HAP-1 (cell line): Measurements from ENCODE around the gene FXYD2.

ENCODE experiments used
- DNase-seq, 2 experiments: peaks; one replicate each; pipeline ENCODE4 v3.0.0-alpha.2; 2016 to 2020; ENCODE audit warnings: low spot score in 2 of 2
- H3K27me3 ChIP-seq: fragments of 250-450 bp; sonication (Bioruptor Pico); 2 replicates; pipeline ENCODE4 v1.5.1; 2020; ENCODE audit warnings: low read depth, mild to moderate bottlenecking, moderate library complexity
- H3K36me3 ChIP-seq: fragments of 250-450 bp; sonication (Bioruptor Pico); replicated peaks from 2 replicates; pipeline ENCODE4 v1.5.1; 2020; ENCODE audit warnings: mild to moderate bottlenecking
- H3K4me1 ChIP-seq: fragments of 250-450 bp; sonication (Bioruptor Pico); 2 replicates; pipeline ENCODE4 v1.5.1; 2020; ENCODE audit warnings: mild to moderate bottlenecking
- H3K4me3 ChIP-seq: fragments of 250-450 bp; sonication (Bioruptor Pico); 2 replicates; pipeline ENCODE4 v1.5.1; 2020; ENCODE audit warnings: mild to moderate bottlenecking, moderate library complexity
- H3K9me3 ChIP-seq: fragments of 250-450 bp; sonication (Bioruptor Pico); 2 replicates; pipeline ENCODE4 v1.5.1; 2020; ENCODE audit warnings: mild to moderate bottlenecking, moderate library complexity
- in situ Hi-C: fragments of 300-500 bp; cut with MboI; formaldehyde crosslinking; loops from 3 replicates; pipeline ENCODE4 v1.14.3; 2020; ENCODE audit warnings: low sequenced_read_pairs, inconsistent platforms, mixed read lengths

FXYD2 gene

GRCh38 chr11:117805045-117805444 lies 19.5 kb downstream of the FXYD2 start:
- peaks cover 10% of the 10 kb centered on the region for H3K27me3 ChIP-seq
- H3K36me3 ChIP-seq, result no peaks in the 10 kb centered on the region
- in situ Hi-C loops, result loop anchor here (5.0 to 10.0 kb wide), 2 partner anchors 250 to 383 kb away; no protein-coding TSS in a partner anchor
- H3K4me3 ChIP-seq, result no peak overlapping the region
- no peak for DNase-seq
- no peaks in the 10 kb centered on the region for H3K4me1 ChIP-seq
- no peaks in the 10 kb centered on the region for H3K9me3 ChIP-seq

GRCh38 chr11:117803896-117804295 lies 20.6 kb downstream of the FXYD2 start:
- Histone ChIP-seq H3K27me3 (peaks cover 20% of the 10 kb centered on the region), H3K36me3 (no peaks in the 10 kb centered on the region), H3K4me1 (no peaks in the 10 kb centered on the region), H3K4me3 (no peak overlapping the region), H3K9me3 (no peaks in the 10 kb centered on the region)
- in situ Hi-C loops, result loop anchor here (10.0 kb wide), 1 partner anchor 251 kb away; no protein-coding TSS in a partner anchor
- no peak for DNase-seq

- H3K4me1 ChIP-seq, result no peaks in the 10 kb centered on the region
- no peaks in the 10 kb centered on the region for H3K9me3 ChIP-seq
- no peak for DNase-seq
- H3K36me3 ChIP-seq, result no peaks in the 10 kb centered on the region
- peaks cover 50% of the 10 kb centered on the region for H3K27me3 ChIP-seq
- no peak overlapping the region for H3K4me3 ChIP-seq
- in situ Hi-C loops, result loop anchor here (10.0 kb wide), 1 partner anchor 255 kb away; no protein-coding TSS in a partner anchor
Measured at GRCh38 chr11:117799634-117800033, 24.9 kb downstream of the FXYD2 start.

GRCh38 chr11:117796872-117797529 lies 27.5 kb downstream of the FXYD2 start, which contains the start of gene DSCAML1:
Gene DSCAML1, minus strand, starts transcription at chr11:117797216. Its CDS starts 137 bp downstream, at chr11:117797079.
- no peak within 1 kb of the TSS for H3K4me3 ChIP-seq
- DNase-seq, result no peak
- H3K4me1 ChIP-seq, result no peaks in the 10 kb centered on the region
- in situ Hi-C loops, result no loop called here
- no peaks in the 10 kb centered on the region for H3K9me3 ChIP-seq
- no peaks in the 10 kb centered on the region for H3K36me3 ChIP-seq
- peaks cover 60% of the 10 kb centered on the region for H3K27me3 ChIP-seq

- no peaks in the 10 kb centered on the region for H3K9me3 ChIP-seq
- H3K4me3 ChIP-seq, result no peak overlapping the region
- in situ Hi-C loops, result no loop called here
- no peaks in the 10 kb centered on the region for H3K4me1 ChIP-seq
- H3K27me3 ChIP-seq, result peaks cover 60% of the 10 kb centered on the region
- no peaks in the 10 kb centered on the region for H3K36me3 ChIP-seq
- no peak for DNase-seq
Measured at GRCh38 chr11:117796456-117796871, 28.1 kb downstream of the FXYD2 start.

GRCh38 chr11:117795638-117796455 lies 28.7 kb downstream of the FXYD2 start:
- Histone ChIP-seq H3K4me1 (no peaks in the 10 kb centered on the region), H3K9me3 (no peaks in the 10 kb centered on the region), H3K36me3 (no peaks in the 10 kb centered on the region), H3K4me3 (no peak overlapping the region), H3K27me3 (peaks cover 57% of the 10 kb centered on the region)
- DNase-seq, result no peak
- in situ Hi-C loops, result no loop called here

- H3K4me3 ChIP-seq, result no peak overlapping the region
- no peaks in the 10 kb centered on the region for H3K9me3 ChIP-seq
- H3K4me1 ChIP-seq, result no peaks in the 10 kb centered on the region
- DNase-seq, result no peak
- peaks cover 61% of the 10 kb centered on the region for H3K27me3 ChIP-seq
- no peaks in the 10 kb centered on the region for H3K36me3 ChIP-seq
- in situ Hi-C loops, result no loop called here
Measured at GRCh38 chr11:117794772-117795629, 29.5 kb downstream of the FXYD2 start.

- in situ Hi-C loops, result no loop called here
- no peak overlapping the region for H3K4me3 ChIP-seq
- H3K9me3 ChIP-seq, result no peaks in the 10 kb centered on the region
- no peaks in the 10 kb centered on the region for H3K36me3 ChIP-seq
- peaks cover 53% of the 10 kb centered on the region for H3K27me3 ChIP-seq
- no peak for DNase-seq
- no peaks in the 10 kb centered on the region for H3K4me1 ChIP-seq
Measured at GRCh38 chr11:117794135-117794534, 30.4 kb downstream of the FXYD2 start.

GRCh38 chr11:117793583-117793982 lies 31.0 kb downstream of the FXYD2 start:
- in situ Hi-C loops, result no loop called here

GRCh38 chr11:117792992-117793391 lies 31.6 kb downstream of the FXYD2 start:
- no peak for DNase-seq
- no peak overlapping the region for H3K4me3 ChIP-seq
- H3K4me1 ChIP-seq, result no peaks in the 10 kb centered on the region
- no peaks in the 10 kb centered on the region for H3K9me3 ChIP-seq
- in situ Hi-C loops, result no loop called here
- peaks cover 48% of the 10 kb centered on the region for H3K27me3 ChIP-seq
- no peaks in the 10 kb centered on the region for H3K36me3 ChIP-seq

More at GRCh38 chr11:117793583-117793982, 31.0 kb downstream of the FXYD2 start:
- H3K9me3 ChIP-seq, result no peaks in the 10 kb centered on the region
- DNase-seq, result no peak
- H3K4me3 ChIP-seq, result no peak overlapping the region
- no peaks in the 10 kb centered on the region for H3K36me3 ChIP-seq
- H3K4me1 ChIP-seq, result no peaks in the 10 kb centered on the region
- H3K27me3 ChIP-seq, result peaks cover 52% of the 10 kb centered on the region

GRCh38 chr11:117792241-117792640 lies 32.3 kb downstream of the FXYD2 start:
- in situ Hi-C loops, result no loop called here
- Histone ChIP-seq H3K4me1 (no peaks in the 10 kb centered on the region), H3K4me3 (no peak overlapping the region), H3K27me3 (peaks cover 42% of the 10 kb centered on the region), H3K9me3 (no peaks in the 10 kb centered on the region), H3K36me3 (no peaks in the 10 kb centered on the region)
- DNase-seq, result no peak

- H3K27me3 ChIP-seq, result peaks cover 26% of the 10 kb centered on the region
- in situ Hi-C loops, result no loop called here
- H3K36me3 ChIP-seq, result no peaks in the 10 kb centered on the region
- no peaks in the 10 kb centered on the region for H3K4me1 ChIP-seq
- H3K4me3 ChIP-seq, result no peak overlapping the region
- no peaks in the 10 kb centered on the region for H3K9me3 ChIP-seq
- no peak for DNase-seq
Measured at GRCh38 chr11:117790279-117790678, 34.3 kb downstream of the FXYD2 start.

- H3K4me3 ChIP-seq, result no peak overlapping the region
- no peaks in the 10 kb centered on the region for H3K36me3 ChIP-seq
- DNase-seq, result no peak
- H3K27me3 ChIP-seq, result peaks cover 20% of the 10 kb centered on the region
- H3K4me1 ChIP-seq, result no peaks in the 10 kb centered on the region
- in situ Hi-C loops, result no loop called here
- no peaks in the 10 kb centered on the region for H3K9me3 ChIP-seq
Measured at GRCh38 chr11:117789241-117789640, 35.3 kb downstream of the FXYD2 start.
